ENCODE measurements around the gene MYO10. TPM values are rescaled to one million over a fixed set of nuclear protein-coding genes. Genes with fewer than 3 reads are reported as not detected.

The MYO10 gene
- total RNA-seq, 4 donors from 2014 or later: 51.6 to 190 (median 72.9) TPM

GRCh38 chr5:16700081-16700480 lies 236.0 kb downstream of the MYO10 start:
- WGBS, 2 donors (ENCODE audit: low coverage in 1 of 2): 61 to 65% methylated on average over 8 of the region's 8 CpGs
- H3K4me3 ChIP-seq: no peak overlapping the region
- DNase-seq: no peak
- no peaks in the 10 kb centered on the region for H3K9me3 ChIP-seq
- in situ Hi-C loops (cut with MboI; ENCODE audit: low pct_ligation_motif_present in 1 of 4, low pct_unique_long_range_greater_than_20kb in 1 of 4, low sequenced_read_pairs in 3 of 4): no loop called here
- intact Hi-C loops (cut with DNase I; ENCODE audit: low total_unique reads): no loop called here
- H3K4me1 ChIP-seq: no peaks in the 10 kb centered on the region
- no peaks in the 10 kb centered on the region for H3K27me3 ChIP-seq
- peaks cover 0 to 12% (median 0%) of the 10 kb centered on the region in 4 donors for H3K36me3 ChIP-seq
- H3K27ac ChIP-seq: no peak overlapping the region
- TF ChIP-seq EP300 (IDR thresholded peaks at IDR 0.05; ENCODE audit: low read depth) (no peak), CTCF (IDR thresholded peaks at IDR 0.05) (no peak), POLR2AphosphoS5 (IDR thresholded peaks at IDR 0.05) (no peak), POLR2A (IDR thresholded peaks at IDR 0.05) (no peak)

GRCh38 chr5:16695779-16696178 lies 240.3 kb downstream of the MYO10 start:
- H3K27me3 ChIP-seq: no peaks in the 10 kb centered on the region
- TF ChIP-seq CTCF (IDR thresholded peaks at IDR 0.05) (no peak), EP300 (IDR thresholded peaks at IDR 0.05; ENCODE audit: low read depth) (no peak), POLR2AphosphoS5 (IDR thresholded peaks at IDR 0.05) (no peak), POLR2A (IDR thresholded peaks at IDR 0.05) (no peak)
- no peaks in the 10 kb centered on the region for H3K4me1 ChIP-seq
- WGBS, 2 donors (ENCODE audit: low coverage in 1 of 2): 65 to 70% methylated on average over 3 to 4 of the region's 4 CpGs
- DNase-seq: no peak
- H3K4me3 ChIP-seq: no peak overlapping the region
- H3K27ac ChIP-seq: no peak overlapping the region
- no peaks in the 10 kb centered on the region for H3K9me3 ChIP-seq
- peaks cover 0 to 3% (median 0%) of the 10 kb centered on the region in 4 donors for H3K36me3 ChIP-seq
- intact Hi-C loops (cut with DNase I; ENCODE audit: low total_unique reads) (no loop called here), in situ Hi-C loops (cut with MboI; ENCODE audit: low pct_ligation_motif_present in 1 of 4, low pct_unique_long_range_greater_than_20kb in 1 of 4, low sequenced_read_pairs in 3 of 4) (no loop called here)

- Histone ChIP-seq H3K36me3 (no peaks in the 10 kb centered on the region), H3K27me3 (no peaks in the 10 kb centered on the region), H3K9me3 (no peaks in the 10 kb centered on the region), H3K4me1 (no peaks in the 10 kb centered on the region), H3K27ac (no peak overlapping the region), H3K4me3 (no peak overlapping the region)
- DNase-seq: no peak
- intact Hi-C loops (cut with DNase I; ENCODE audit: low total_unique reads): no loop called here
- no peak for TF ChIP-seq EP300 (IDR thresholded peaks at IDR 0.05; ENCODE audit: low read depth)
- no peak for TF ChIP-seq CTCF (IDR thresholded peaks at IDR 0.05)
- no peak for TF ChIP-seq POLR2A (IDR thresholded peaks at IDR 0.05)
- no peak for TF ChIP-seq POLR2AphosphoS5 (IDR thresholded peaks at IDR 0.05)
- WGBS, 2 donors (ENCODE audit: low coverage in 1 of 2): 51 to 64% methylated on average over 2 of the region's 2 CpGs
- in situ Hi-C loops (cut with MboI; ENCODE audit: low pct_ligation_motif_present in 1 of 4, low pct_unique_long_range_greater_than_20kb in 1 of 4, low sequenced_read_pairs in 3 of 4): no loop called here
Observed at GRCh38 chr5:16693879-16694278, 242.2 kb downstream of the MYO10 start.

GRCh38 chr5:16691731-16692130 lies 244.4 kb downstream of the MYO10 start:
- Histone ChIP-seq H3K36me3 (no peaks in the 10 kb centered on the region), H3K4me1 (no peaks in the 10 kb centered on the region), H3K27me3 (no peaks in the 10 kb centered on the region), H3K4me3 (no peak overlapping the region), H3K27ac (no peak overlapping the region), H3K9me3 (no peaks in the 10 kb centered on the region)
- 83 to 87% methylated on average over 3 of the region's 3 CpGs for WGBS, 2 donors (ENCODE audit: low coverage in 1 of 2)
- in situ Hi-C loops (cut with MboI; ENCODE audit: low pct_ligation_motif_present in 1 of 4, low pct_unique_long_range_greater_than_20kb in 1 of 4, low sequenced_read_pairs in 3 of 4): no loop called here
- DNase-seq: no peak
- intact Hi-C loops (cut with DNase I; ENCODE audit: low total_unique reads): no loop called here
- TF ChIP-seq CTCF (IDR thresholded peaks at IDR 0.05) (no peak), EP300 (IDR thresholded peaks at IDR 0.05; ENCODE audit: low read depth) (no peak), POLR2A (IDR thresholded peaks at IDR 0.05) (no peak)
